ENCODE data around the gene IZUMO1. TPM values are rescaled to one million over a fixed set of nuclear protein-coding genes. Genes with fewer than 3 reads are reported as not detected.
A peak's percentile ranks its signal among the peaks of the same experiment; 100 is the strongest.

The IZUMO1 gene
- total and polyA plus RNA-seq, 4 donors, result 0.10 to 1.6 (median 0.66) TPM; not detected in 1

DNA sequence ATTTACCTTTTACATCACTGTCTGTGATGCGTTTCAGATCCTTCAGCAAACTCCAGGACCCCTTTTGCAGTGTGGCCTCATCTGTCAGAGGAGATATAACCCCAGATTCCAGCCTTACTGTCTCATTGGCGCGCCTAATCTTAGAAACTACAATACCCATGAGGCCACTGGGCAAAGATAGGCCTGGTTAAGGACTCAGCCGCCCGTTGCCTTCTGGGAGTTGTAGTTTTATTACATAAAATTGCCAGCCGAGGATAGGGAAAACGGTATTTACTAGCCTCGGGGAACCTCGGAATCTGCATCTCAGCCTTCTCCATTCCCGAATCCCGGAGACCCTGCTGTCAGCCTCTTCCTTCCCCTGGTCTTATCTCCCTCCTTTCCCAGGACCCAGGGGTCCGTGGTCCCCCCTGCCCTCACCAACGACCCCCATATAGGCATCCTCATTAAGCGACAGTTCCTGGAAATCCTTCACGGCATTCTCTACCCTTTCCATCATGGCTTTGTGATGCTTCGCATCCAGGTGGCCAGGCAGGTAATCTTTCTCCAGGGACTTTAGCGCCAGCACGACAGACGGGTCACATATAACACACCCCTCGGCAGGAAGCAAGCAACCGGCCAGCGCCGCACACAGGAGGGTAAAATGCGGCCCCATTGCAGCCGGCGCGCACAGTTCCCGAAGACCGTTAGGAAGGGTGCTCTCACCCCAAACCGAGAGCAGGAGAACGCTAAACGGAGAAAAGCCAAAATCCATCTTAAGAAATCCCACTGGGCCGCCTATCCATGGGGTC lies 1.3 kb downstream of the IZUMO1 start:
- Histone ChIP-seq H3K27me3 (ENCODE audit: control insufficient read depth in 1 of 2, insufficient read depth in 2 of 2, low read length in 1 of 2) (no peaks in the 10 kb centered on the region), H3K36me3 (ENCODE audit: control insufficient read depth in 1 of 2, insufficient read depth in 2 of 2, low read length in 1 of 2) (no peaks in the 10 kb centered on the region), H3K9me3 (ENCODE audit: control insufficient read depth, low read length) (no peaks in the 10 kb centered on the region), H3K4me3 (ENCODE audit: low read length in 2 of 2) (no peak overlapping the region), H3K27ac (ENCODE audit: low read depth in 1 of 2, low read length in 2 of 2) (no peak overlapping the region), H3K4me1 (ENCODE audit: control insufficient read depth in 1 of 2, insufficient read depth in 2 of 2, low read length in 2 of 2) (no peaks in the 10 kb centered on the region)
- no peak for DNase-seq
- WGBS, 2 donors, result 22% methylated on average over 33 of the region's 33 CpGs
- intact Hi-C loops (cut with DNase I), result no loop called here
- peak; percentile 67 for ATAC-seq (ENCODE audit: low FRiP score)

DNA sequence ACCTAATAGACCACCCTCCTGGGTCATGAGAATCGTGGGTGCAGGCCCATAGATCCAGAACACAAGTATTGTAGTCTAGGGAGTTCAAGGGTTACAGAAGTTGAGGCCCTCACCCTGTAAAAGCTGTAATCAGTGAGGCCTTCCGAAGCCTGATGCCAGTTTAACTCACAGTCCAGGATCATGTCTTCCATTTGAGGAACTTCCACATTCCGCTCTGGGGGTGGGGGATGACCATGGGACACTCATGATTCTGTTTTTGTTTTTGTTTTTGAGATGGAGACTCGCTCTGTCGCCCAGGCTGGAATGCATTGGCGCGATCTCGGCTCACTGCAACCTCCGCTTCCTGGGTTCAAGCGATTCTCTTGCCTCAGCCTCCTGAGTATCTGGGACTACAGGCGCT lies 4.6 kb downstream of the IZUMO1 start:
- no peaks in the 10 kb centered on the region for H3K36me3 ChIP-seq (ENCODE audit: control insufficient read depth in 1 of 2, insufficient read depth in 2 of 2, low read length in 1 of 2)
- H3K4me1 ChIP-seq (ENCODE audit: control insufficient read depth in 1 of 2, insufficient read depth in 2 of 2, low read length in 2 of 2), result no peaks in the 10 kb centered on the region
- DNase-seq (no peak), ATAC-seq (ENCODE audit: low FRiP score) (no peak)
- H3K9me3 ChIP-seq (ENCODE audit: control insufficient read depth, low read length), result no peaks in the 10 kb centered on the region
- H3K27ac ChIP-seq (ENCODE audit: low read depth in 1 of 2, low read length in 2 of 2), result no peak overlapping the region
- WGBS, 2 donors, result 93 to 96% methylated on average over 11 of the region's 11 CpGs
- H3K27me3 ChIP-seq (ENCODE audit: control insufficient read depth in 1 of 2, insufficient read depth in 2 of 2, low read length in 1 of 2), result no peaks in the 10 kb centered on the region
- intact Hi-C loops (cut with DNase I), result no loop called here
- no peak overlapping the region for H3K4me3 ChIP-seq (ENCODE audit: low read length in 2 of 2)

DNA sequence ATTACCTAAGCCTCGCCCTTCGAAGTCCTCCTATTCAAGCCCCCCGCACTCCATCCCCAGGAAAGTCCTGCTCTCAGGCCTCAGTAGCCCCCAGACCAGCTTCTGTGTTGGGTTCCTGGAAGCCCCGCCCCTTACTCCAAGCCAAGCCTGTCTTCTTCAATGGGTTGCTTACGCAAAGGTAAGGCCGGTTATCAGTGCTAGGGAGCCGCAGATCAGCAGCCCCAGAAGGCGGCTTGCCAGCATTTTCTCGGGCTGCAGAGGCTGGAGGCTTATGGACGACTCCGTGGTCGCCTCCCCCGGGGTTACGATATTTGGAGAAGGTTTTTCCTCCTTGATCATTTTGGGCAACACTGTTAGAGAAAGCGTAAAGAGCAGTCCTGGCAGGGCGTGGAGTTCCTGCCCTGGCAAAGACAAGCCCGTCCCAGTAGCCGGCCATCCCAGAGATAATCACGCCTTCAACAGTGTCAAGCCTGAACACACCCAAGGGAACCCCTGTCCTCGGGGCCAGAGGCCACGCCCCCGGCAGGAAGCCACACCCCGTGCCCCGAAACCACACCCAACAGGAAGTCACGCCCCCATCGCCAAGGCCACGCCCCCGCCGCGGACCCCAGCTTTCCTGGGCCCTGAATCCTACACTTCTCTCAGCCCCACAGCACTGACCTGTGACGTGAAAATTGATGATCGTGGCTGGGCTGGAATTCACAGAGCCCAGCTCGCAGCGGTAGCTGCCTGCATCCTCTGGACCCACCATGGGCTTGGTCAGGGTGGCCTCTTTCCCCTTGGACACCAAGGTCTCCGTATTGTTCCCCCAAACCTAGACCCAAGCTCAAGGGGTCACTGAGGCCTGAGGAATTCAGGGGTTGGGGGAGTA lies 5.3 kb downstream of the IZUMO1 start:
- H3K27ac ChIP-seq (ENCODE audit: low read depth in 1 of 2, low read length in 2 of 2), result no peak overlapping the region
- no peak for ATAC-seq (ENCODE audit: low FRiP score)

DNA sequence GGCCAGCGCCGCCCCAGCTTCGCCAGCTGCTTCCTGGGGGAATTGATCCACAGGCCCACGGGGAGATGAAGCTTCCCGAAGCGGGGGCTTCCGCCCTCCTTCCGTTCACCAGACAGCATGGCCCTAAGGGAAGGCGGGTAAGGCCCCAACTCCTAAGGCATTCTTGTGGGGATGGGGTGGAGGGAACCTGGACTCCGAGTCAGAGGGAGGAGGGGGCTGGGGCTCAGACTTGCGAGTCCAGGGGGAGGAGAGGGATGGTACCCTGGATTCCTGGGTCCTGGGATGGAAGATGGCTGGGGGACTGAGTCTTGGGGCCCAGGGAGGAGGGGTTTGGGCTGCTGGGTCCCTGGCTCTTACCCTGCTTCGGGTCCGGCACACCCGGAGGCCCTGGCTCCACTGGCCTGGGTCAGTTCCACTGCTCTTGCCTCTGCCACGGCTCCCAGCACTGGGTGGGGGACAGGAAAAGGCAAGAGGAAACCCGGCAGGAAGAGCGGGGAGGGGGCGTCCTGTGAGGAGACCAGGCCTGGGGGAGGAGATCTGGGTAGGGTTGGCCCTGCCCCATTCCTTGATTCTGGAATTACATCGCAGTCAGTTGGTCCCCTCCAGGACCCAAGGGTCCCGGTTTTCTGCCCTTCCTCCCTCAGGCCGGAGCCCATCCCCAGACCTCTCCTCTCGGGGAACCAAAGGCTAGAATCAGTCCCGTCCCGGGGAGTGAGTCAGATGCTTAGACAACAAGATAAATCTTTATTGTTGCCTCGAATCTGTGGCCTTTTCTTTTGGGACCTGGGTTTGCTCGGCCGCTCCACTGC lies 6.3 kb downstream of the IZUMO1 start, which contains the start of gene RASIP1:
Gene RASIP1, minus strand, starts transcription at position 447 of the 809 bp plus-strand sequence. Its CDS starts 328 bp downstream, at position 119.
- no peaks in the 10 kb centered on the region for H3K27me3 ChIP-seq (ENCODE audit: control insufficient read depth in 1 of 2, insufficient read depth in 2 of 2, low read length in 1 of 2)
- H3K36me3 ChIP-seq (ENCODE audit: control insufficient read depth in 1 of 2, insufficient read depth in 2 of 2, low read length in 1 of 2), result no peaks in the 10 kb centered on the region
- intact Hi-C loops (cut with DNase I), result no loop called here
- H3K4me3 ChIP-seq (ENCODE audit: low read length in 2 of 2), result no peak within 1 kb of the TSS
- ATAC-seq (ENCODE audit: low FRiP score), result peak; percentile 21
- H3K9me3 ChIP-seq (ENCODE audit: control insufficient read depth, low read length), result no peaks in the 10 kb centered on the region
- WGBS, 2 donors, result 84 to 88% methylated on average over 26 to 27 of the region's 27 CpGs
- H3K4me1 ChIP-seq (ENCODE audit: control insufficient read depth in 1 of 2, insufficient read depth in 2 of 2, low read length in 2 of 2), result no peaks in the 10 kb centered on the region
- no peak for DNase-seq
- H3K27ac ChIP-seq (ENCODE audit: low read depth in 1 of 2, low read length in 2 of 2), result no peak within 1 kb of the TSS

More for the DNA sequence above, 5.3 kb downstream of the IZUMO1 start:
- DNase-seq, result no peak
- no peaks in the 10 kb centered on the region for H3K36me3 ChIP-seq (ENCODE audit: control insufficient read depth in 1 of 2, insufficient read depth in 2 of 2, low read length in 1 of 2)
- no peaks in the 10 kb centered on the region for H3K27me3 ChIP-seq (ENCODE audit: control insufficient read depth in 1 of 2, insufficient read depth in 2 of 2, low read length in 1 of 2)
- H3K9me3 ChIP-seq (ENCODE audit: control insufficient read depth, low read length), result no peaks in the 10 kb centered on the region
- H3K4me3 ChIP-seq (ENCODE audit: low read length in 2 of 2), result no peak overlapping the region
- intact Hi-C loops (cut with DNase I), result no loop called here
- no peaks in the 10 kb centered on the region for H3K4me1 ChIP-seq (ENCODE audit: control insufficient read depth in 1 of 2, insufficient read depth in 2 of 2, low read length in 2 of 2)
- 60 to 61% methylated on average over 34 to 35 of the region's 35 CpGs for WGBS, 2 donors

DNA sequence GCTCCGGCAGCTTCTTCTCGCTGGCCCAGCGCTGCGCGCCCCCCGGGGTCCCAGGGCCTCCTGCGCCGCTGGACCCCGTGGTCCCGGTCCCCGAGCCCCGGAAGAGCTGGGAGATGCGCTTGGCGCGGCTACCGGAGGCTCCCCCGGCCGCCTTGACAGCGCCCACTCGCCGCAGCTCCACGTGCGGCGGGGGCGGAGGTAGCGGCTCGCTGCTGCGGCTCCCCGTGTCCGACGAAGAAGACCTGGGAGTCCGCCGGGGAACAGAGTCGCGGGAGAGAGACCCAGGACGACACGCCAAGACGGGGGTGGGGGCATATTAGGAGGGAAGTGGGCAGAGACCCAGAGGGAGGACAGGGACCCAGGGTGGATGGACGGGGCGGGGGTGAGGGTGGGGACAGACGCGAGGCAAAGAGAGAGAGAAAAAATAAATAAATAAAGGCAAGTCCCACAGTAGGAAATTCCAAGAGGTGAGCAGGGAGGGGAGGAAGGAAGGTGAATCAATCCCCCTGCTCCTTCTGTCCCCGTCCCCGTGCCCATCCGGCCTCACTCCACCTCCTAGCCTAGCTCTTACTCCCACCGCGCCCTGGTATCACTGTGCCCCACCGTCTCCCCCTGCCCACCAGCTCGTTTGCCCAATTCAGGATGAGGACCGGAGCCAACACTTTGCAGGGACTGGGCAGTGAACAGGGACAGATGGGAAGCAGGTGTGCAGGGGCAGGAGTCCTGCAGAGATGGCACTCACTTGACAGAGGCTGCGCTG lies 7.1 kb downstream of the IZUMO1 start:
- H3K9me3 ChIP-seq (ENCODE audit: control insufficient read depth, low read length), result no peaks in the 10 kb centered on the region
- H3K4me3 ChIP-seq (ENCODE audit: low read length in 2 of 2), result no peak overlapping the region
- DNase-seq (no peak), ATAC-seq (ENCODE audit: low FRiP score) (no peak)
- 24% methylated on average over 46 to 51 of the region's 51 CpGs for WGBS, 2 donors
- no peaks in the 10 kb centered on the region for H3K4me1 ChIP-seq (ENCODE audit: control insufficient read depth in 1 of 2, insufficient read depth in 2 of 2, low read length in 2 of 2)
- no peaks in the 10 kb centered on the region for H3K36me3 ChIP-seq (ENCODE audit: control insufficient read depth in 1 of 2, insufficient read depth in 2 of 2, low read length in 1 of 2)
- intact Hi-C loops (cut with DNase I), result no loop called here
- no peak overlapping the region for H3K27ac ChIP-seq (ENCODE audit: low read depth in 1 of 2, low read length in 2 of 2)
- H3K27me3 ChIP-seq (ENCODE audit: control insufficient read depth in 1 of 2, insufficient read depth in 2 of 2, low read length in 1 of 2), result no peaks in the 10 kb centered on the region

DNA sequence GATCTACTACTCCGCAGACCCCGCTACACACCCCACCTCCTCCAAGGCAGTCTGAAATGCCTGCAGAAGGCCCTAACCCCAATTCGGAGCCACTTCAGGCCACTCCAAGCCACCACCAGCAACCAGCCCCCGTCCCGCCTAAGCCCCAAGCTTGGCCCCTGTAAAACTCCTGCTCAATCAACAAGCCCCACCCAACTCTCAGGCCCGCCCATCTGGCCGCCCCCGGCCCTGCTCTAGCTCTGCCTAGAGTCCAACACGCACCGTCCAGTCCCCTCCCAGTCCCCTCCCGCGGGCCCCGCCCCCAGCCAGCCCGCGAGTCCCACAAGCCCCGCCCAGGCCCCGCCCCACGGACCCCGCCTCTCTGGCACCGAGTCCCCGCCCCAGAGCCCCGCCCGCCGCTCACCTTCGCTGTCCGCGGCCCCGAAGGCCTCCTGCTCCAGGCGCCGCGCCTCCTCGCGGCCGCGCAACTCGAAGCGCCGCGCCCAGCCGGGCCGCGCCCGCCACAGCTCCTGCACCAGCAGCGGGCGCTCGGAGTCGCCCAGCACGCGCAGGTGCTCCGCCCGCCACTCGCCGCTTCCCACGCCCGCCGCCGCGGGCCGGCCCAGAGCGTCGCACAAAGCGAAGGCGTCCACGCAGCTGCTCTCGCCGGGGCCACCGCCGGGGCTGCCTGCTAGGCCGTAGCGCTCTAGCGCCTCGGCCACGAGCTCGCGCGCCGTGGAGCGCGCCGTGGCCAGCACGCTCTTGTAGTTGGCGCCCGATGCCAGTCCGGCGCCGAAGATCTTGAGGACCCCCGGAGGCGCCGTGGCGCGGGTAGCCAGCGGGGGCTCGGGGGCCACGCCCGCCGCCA lies 7.9 kb downstream of the IZUMO1 start:
- ATAC-seq (ENCODE audit: low FRiP score), result peak; percentile 91
- H3K27ac ChIP-seq (ENCODE audit: low read depth in 1 of 2, low read length in 2 of 2), result no peak overlapping the region
- no peaks in the 10 kb centered on the region for H3K4me1 ChIP-seq (ENCODE audit: control insufficient read depth in 1 of 2, insufficient read depth in 2 of 2, low read length in 2 of 2)
- 2% methylated on average over 61 to 96 of the region's 96 CpGs for WGBS, 2 donors
- intact Hi-C loops (cut with DNase I), result no loop called here
- no peaks in the 10 kb centered on the region for H3K27me3 ChIP-seq (ENCODE audit: control insufficient read depth in 1 of 2, insufficient read depth in 2 of 2, low read length in 1 of 2)
- no peak overlapping the region for H3K4me3 ChIP-seq (ENCODE audit: low read length in 2 of 2)
- no peaks in the 10 kb centered on the region for H3K36me3 ChIP-seq (ENCODE audit: control insufficient read depth in 1 of 2, insufficient read depth in 2 of 2, low read length in 1 of 2)
- DNase-seq, result peak; percentile 93 to 97
- no peaks in the 10 kb centered on the region for H3K9me3 ChIP-seq (ENCODE audit: control insufficient read depth, low read length)

DNA sequence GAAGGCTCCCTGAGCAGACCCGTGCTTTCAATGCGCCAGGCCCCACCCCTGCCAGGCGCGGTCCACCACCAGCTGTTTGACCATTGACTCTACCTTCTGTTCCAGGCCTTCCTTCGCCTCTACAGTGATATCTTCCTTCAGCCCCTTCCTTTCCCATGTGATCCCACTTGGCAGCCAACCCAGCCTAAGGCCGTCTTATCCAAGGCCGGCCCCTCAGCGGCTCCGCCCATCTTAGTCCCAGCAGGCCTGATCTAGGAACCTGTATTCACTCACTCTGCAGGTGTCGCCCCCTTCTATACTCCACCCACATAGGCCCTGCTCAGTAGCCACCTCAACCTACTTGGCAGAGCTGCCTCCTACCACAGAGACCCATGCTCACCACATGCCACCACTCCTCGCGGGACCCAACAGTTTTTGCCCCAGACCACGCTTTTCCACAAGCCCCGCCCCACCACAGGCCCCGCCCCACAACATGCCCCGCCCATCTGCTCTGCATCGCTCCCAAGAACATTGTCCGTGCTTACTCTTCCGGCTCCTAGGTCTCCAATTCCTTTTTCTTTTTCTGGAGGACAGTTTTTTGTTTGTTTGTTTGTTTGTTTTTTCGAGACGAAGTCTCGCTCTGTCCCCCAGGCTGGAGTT lies 9.2 kb downstream of the IZUMO1 start:
- Histone ChIP-seq H3K4me1 (ENCODE audit: control insufficient read depth in 1 of 2, insufficient read depth in 2 of 2, low read length in 2 of 2) (no peaks in the 10 kb centered on the region), H3K9me3 (ENCODE audit: control insufficient read depth, low read length) (no peaks in the 10 kb centered on the region), H3K27ac (ENCODE audit: low read depth in 1 of 2, low read length in 2 of 2) (no peak overlapping the region), H3K27me3 (ENCODE audit: control insufficient read depth in 1 of 2, insufficient read depth in 2 of 2, low read length in 1 of 2) (no peaks in the 10 kb centered on the region), H3K36me3 (ENCODE audit: control insufficient read depth in 1 of 2, insufficient read depth in 2 of 2, low read length in 1 of 2) (no peaks in the 10 kb centered on the region), H3K4me3 (ENCODE audit: low read length in 2 of 2) (no peak overlapping the region)
- ATAC-seq (ENCODE audit: low FRiP score) (no peak), DNase-seq (no peak)
- intact Hi-C loops (cut with DNase I), result no loop called here
- 66 to 69% methylated on average over 22 of the region's 22 CpGs for WGBS, 2 donors

Data from aorta (tissue), 5 donors.